Nephron progenitor cell (in vitro differentiated cells): Measurements from ENCODE around the gene BICD1.

Source experiments
- DNase-seq: peaks from one replicate; pipeline ENCODE4 v3.0.0; 2021
- H3K27ac Mint-ChIP-seq: 2 replicates; pipeline ENCODE4 v1.8.0; 2021; ENCODE audit warnings: mild to moderate bottlenecking, moderate library complexity, mixed read lengths
- H3K27me3 Mint-ChIP-seq: 2 replicates; pipeline ENCODE4 v1.8.0; 2021; ENCODE audit warnings: mild to moderate bottlenecking, low read depth, mixed read lengths; ENCODE audit not compliant: poor library complexity
- H3K36me3 Mint-ChIP-seq: 2 replicates; pipeline ENCODE4 v1.8.0; 2021; ENCODE audit warnings: low read depth, mixed read lengths
- H3K4me1 Mint-ChIP-seq: 2 replicates; pipeline ENCODE4 v1.8.0; 2021; ENCODE audit warnings: mixed read lengths
- H3K4me3 Mint-ChIP-seq: 2 replicates; pipeline ENCODE4 v1.8.0; 2021; ENCODE audit warnings: mild to moderate bottlenecking, moderate library complexity, mixed read lengths
- H3K9me3 Mint-ChIP-seq: 2 replicates; pipeline ENCODE4 v1.8.0; 2021; ENCODE audit warnings: mild to moderate bottlenecking, moderate library complexity, mixed read lengths
- CTCF ChIP-seq: fragments of 200-600 bp; sonication (generic); IDR thresholded peaks from 2 replicates; pipeline ENCODE4 v1.5.0; 2021; ENCODE audit warnings: antibody characterized with exemption

The BICD1 gene

GRCh38 chr12:32191445-32191844, 84.8 kb downstream of the BICD1 start:
- no peaks in the 10 kb centered on the region for H3K4me1 Mint-ChIP-seq
- H3K36me3 Mint-ChIP-seq, result peaks cover 85% of the 10 kb centered on the region
- H3K27ac Mint-ChIP-seq, result no peak overlapping the region
- peaks cover 49% of the 10 kb centered on the region for H3K9me3 Mint-ChIP-seq
- no peak for TF ChIP-seq CTCF
- no peak overlapping the region for H3K4me3 Mint-ChIP-seq
- DNase-seq, result no peak
- H3K27me3 Mint-ChIP-seq, result no peaks in the 10 kb centered on the region

GRCh38 chr12:32196250-32197198, 89.9 kb downstream of the BICD1 start:
- H3K27ac Mint-ChIP-seq, result no peak overlapping the region
- no peaks in the 10 kb centered on the region for H3K4me1 Mint-ChIP-seq
- H3K4me3 Mint-ChIP-seq, result no peak overlapping the region
- H3K27me3 Mint-ChIP-seq, result peaks cover 2% of the 10 kb centered on the region
- TF ChIP-seq CTCF, result no peak
- DNase-seq, result no peak
- H3K36me3 Mint-ChIP-seq, result peaks cover 88% of the 10 kb centered on the region
- peaks cover 68% of the 10 kb centered on the region for H3K9me3 Mint-ChIP-seq

DNA sequence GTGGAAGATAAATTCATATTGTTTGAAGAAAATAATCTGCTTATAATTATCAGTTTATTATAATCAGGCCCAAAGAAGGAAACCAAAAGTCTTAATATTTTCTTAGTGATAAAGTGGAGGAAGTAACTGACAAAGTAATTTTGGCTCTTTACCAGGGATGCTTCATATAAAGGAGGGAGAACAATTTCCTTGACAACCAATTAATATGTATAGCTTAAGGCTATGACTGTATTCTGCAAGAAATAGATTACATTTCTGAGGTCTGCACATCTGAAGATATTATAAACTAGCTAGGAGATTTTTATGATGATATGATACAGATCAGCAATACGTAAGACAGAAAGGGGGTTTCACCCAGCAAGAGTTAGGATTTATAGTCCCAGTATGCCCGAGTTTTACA, 90.8 kb downstream of the BICD1 start:
- Mint-ChIP-seq H3K4me3 (no peak overlapping the region), H3K4me1 (no peaks in the 10 kb centered on the region)

GRCh38 chr12:32198555-32198954, 91.9 kb downstream of the BICD1 start:
- no peak for TF ChIP-seq CTCF
- no peak overlapping the region for H3K4me3 Mint-ChIP-seq
- H3K27ac Mint-ChIP-seq, result peak overlapping the region; percentile 22
- peaks cover 51% of the 10 kb centered on the region for H3K9me3 Mint-ChIP-seq
- H3K27me3 Mint-ChIP-seq, result peaks cover 2% of the 10 kb centered on the region
- no peak for DNase-seq
- H3K4me1 Mint-ChIP-seq, result no peaks in the 10 kb centered on the region
- H3K36me3 Mint-ChIP-seq, result peaks cover 84% of the 10 kb centered on the region

More for the DNA sequence above, 90.8 kb downstream of the BICD1 start:
- Mint-ChIP-seq H3K9me3 (peaks cover 62% of the 10 kb centered on the region), H3K27me3 (peaks cover 2% of the 10 kb centered on the region), H3K27ac (no peak overlapping the region), H3K36me3 (peaks cover 86% of the 10 kb centered on the region)
- no peak for TF ChIP-seq CTCF
- DNase-seq, result no peak

- Mint-ChIP-seq H3K27ac (no peak overlapping the region), H3K9me3 (peaks cover 31% of the 10 kb centered on the region), H3K4me1 (no peaks in the 10 kb centered on the region), H3K36me3 (peaks cover 80% of the 10 kb centered on the region), H3K4me3 (no peak overlapping the region), H3K27me3 (peaks cover 2% of the 10 kb centered on the region)
- DNase-seq, result no peak
- no peak for TF ChIP-seq CTCF
These were observed 94.4 kb downstream of the BICD1 start for GRCh38 chr12:32201096-32201495.

DNA sequence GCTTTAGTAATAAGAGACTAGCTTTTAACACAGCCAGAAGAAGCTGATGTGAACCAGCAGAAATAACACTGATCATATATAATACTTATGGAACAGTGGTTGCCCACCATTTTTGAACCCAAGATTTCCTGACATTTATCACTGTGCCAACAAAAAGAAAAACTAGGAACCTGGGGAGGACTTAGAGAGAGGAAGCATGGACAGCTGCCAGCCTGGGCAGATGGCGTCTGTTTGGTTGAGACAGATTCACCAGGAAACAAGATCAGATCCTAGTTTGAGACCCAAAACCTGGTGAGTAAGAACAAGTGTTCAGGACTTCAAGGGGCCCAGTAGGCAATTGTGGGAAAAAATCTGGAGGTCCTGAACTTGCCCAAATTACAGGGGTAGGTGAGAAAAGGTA, 95.3 kb downstream of the BICD1 start:
- no peak for DNase-seq
- Mint-ChIP-seq H3K4me1 (no peaks in the 10 kb centered on the region), H3K9me3 (peaks cover 25% of the 10 kb centered on the region), H3K36me3 (peaks cover 73% of the 10 kb centered on the region), H3K4me3 (no peak overlapping the region), H3K27ac (peak overlapping the region; percentile 80), H3K27me3 (peaks cover 2% of the 10 kb centered on the region)
- no peak for TF ChIP-seq CTCF
